Epithelial cell of proximal tubule (primary cell): ENCODE measurements around the gene FMNL2. TPM values are rescaled to one million over a fixed set of nuclear protein-coding genes. Genes with fewer than 3 reads are reported as not detected.

Source experiments
- DNase-seq: peaks from one replicate; pipeline ENCODE4 v3.0.0-alpha.2; 2011; ENCODE audit warnings: low read depth
- H3K4me3 ChIP-seq: 2 replicates; pipeline ENCODE4 v1.5.1; 2011; ENCODE audit warnings: low read depth, mild to moderate bottlenecking, low read length
- total RNA-seq: library from RNA; depleted of rRNA; stranded (reverse); fragments of >200 nt; gene quantifications from 2 replicates; pipeline ENCODE4 v1.2.3, GENCODE V29; 2015
- TF ChIP-seq, protein P1 (sequence below): conservative IDR thresholded peaks from 2 replicates; pipeline ENCODE4 v1.5.1; 2012; ENCODE audit warnings: low read depth, mild to moderate bottlenecking, low read length

Gene FMNL2
- total RNA-seq, 1 donor from 2014 or later, result 29.7 TPM

GRCh38 chr2:152617456-152618192 lies 282.6 kb downstream of the FMNL2 start:
- no peak for DNase-seq
- TF ChIP-seq, protein P1, sequence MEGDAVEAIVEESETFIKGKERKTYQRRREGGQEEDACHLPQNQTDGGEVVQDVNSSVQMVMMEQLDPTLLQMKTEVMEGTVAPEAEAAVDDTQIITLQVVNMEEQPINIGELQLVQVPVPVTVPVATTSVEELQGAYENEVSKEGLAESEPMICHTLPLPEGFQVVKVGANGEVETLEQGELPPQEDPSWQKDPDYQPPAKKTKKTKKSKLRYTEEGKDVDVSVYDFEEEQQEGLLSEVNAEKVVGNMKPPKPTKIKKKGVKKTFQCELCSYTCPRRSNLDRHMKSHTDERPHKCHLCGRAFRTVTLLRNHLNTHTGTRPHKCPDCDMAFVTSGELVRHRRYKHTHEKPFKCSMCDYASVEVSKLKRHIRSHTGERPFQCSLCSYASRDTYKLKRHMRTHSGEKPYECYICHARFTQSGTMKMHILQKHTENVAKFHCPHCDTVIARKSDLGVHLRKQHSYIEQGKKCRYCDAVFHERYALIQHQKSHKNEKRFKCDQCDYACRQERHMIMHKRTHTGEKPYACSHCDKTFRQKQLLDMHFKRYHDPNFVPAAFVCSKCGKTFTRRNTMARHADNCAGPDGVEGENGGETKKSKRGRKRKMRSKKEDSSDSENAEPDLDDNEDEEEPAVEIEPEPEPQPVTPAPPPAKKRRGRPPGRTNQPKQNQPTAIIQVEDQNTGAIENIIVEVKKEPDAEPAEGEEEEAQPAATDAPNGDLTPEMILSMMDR, result no peak
- H3K4me3 ChIP-seq, result no peak overlapping the region

- TF ChIP-seq, protein P1, result no peak
- DNase-seq, result no peak
- no peak overlapping the region for H3K4me3 ChIP-seq
Measured at GRCh38 chr2:152618193-152618564, 283.2 kb downstream of the FMNL2 start.

DNA sequence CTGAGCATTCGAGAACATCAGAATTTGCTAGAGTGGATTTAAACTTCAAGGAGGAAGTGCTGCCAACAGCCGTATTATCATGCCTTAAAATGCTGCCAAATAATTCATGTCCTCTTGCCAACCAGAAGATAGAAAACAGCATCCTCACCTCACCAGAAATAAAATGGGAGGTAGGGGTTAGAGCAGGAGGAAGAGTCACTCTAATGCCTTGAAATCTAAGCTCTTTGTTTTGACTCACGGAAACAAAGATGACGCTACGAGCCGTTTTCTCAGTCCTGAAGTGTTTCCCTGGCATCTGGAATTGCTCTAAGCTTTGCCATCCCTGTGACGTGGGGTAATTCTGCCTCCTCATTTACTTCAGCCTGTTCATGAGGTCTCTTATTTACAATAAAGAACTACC lies 285.2 kb downstream of the FMNL2 start:
- TF ChIP-seq, protein P1, result no peak
- DNase-seq, result no peak
- H3K4me3 ChIP-seq, result no peak overlapping the region

DNA sequence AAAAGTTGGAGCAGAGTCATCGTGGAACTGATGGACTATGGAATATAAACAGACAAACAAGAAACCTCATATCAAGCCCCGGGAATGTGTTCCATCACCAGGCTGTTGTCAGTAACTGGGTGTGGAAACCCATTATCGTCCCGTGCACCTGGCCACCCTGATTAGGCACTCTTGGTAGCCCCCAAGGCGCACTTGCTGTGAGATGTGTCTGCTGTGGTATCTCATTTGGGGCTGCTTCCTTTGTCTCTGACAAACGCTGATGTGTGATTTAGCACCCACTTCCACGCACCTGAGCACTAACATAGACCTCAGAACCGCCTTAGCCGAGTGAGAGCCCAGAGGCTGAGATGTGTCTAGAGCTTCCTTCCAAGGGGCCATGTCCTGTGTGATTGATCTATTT lies 286.0 kb downstream of the FMNL2 start:
- DNase-seq, result no peak
- H3K4me3 ChIP-seq, result no peak overlapping the region
- TF ChIP-seq, protein P1, result no peak

GRCh38 chr2:152622219-152622618 lies 287.2 kb downstream of the FMNL2 start:
- TF ChIP-seq, protein P1, result no peak
- H3K4me3 ChIP-seq, result no peak overlapping the region
- no peak for DNase-seq

- TF ChIP-seq, protein P1, result no peak
- DNase-seq, result no peak
Measured at GRCh38 chr2:152623076-152623740, 288.2 kb downstream of the FMNL2 start.

More at GRCh38 chr2:152623076-152623740, 288.2 kb downstream of the FMNL2 start:
- no peak overlapping the region for H3K4me3 ChIP-seq
